Measurements from ENCODE around the gene SPTBN1. TPM values are rescaled to one million over a fixed set of nuclear protein-coding genes. Genes with fewer than 3 reads are reported as not detected.

Gene SPTBN1
- total RNA-seq, 1 donor from 2014 or later = 217 TPM

GRCh38 chr2:54434711-54435110 lies 21.4 kb upstream of the SPTBN1 start:
- H3K36me3 Mint-ChIP-seq (ENCODE audit: low read depth) = no peaks in the 10 kb centered on the region
- no peak for TF ChIP-seq CTCF (conservative IDR thresholded peaks at IDR 0.05)

GRCh38 chr2:54435325-54436226 lies 20.6 kb upstream of the SPTBN1 start:
- H3K4me1 Mint-ChIP-seq = no peaks in the 10 kb centered on the region
- TF ChIP-seq CTCF (conservative IDR thresholded peaks at IDR 0.05) = no peak
- no peak overlapping the region for H3K4me3 Mint-ChIP-seq
- DNase-seq (ENCODE audit: low read depth, low spot score) = no peak
- no peak overlapping the region for H3K27ac Mint-ChIP-seq (ENCODE audit: unreplicated experiment)
- H3K36me3 Mint-ChIP-seq (ENCODE audit: low read depth) = no peaks in the 10 kb centered on the region
- H3K9me3 Mint-ChIP-seq = no peaks in the 10 kb centered on the region
- no peaks in the 10 kb centered on the region for H3K27me3 Mint-ChIP-seq (ENCODE audit: low read depth)

More at GRCh38 chr2:54434711-54435110, 21.4 kb upstream of the SPTBN1 start:
- H3K9me3 Mint-ChIP-seq = peaks cover 2% of the 10 kb centered on the region
- H3K4me3 Mint-ChIP-seq = no peak overlapping the region
- no peak overlapping the region for H3K27ac Mint-ChIP-seq (ENCODE audit: unreplicated experiment)
- no peaks in the 10 kb centered on the region for H3K27me3 Mint-ChIP-seq (ENCODE audit: low read depth)
- H3K4me1 Mint-ChIP-seq = peaks cover 5% of the 10 kb centered on the region
- no peak for DNase-seq (ENCODE audit: low read depth, low spot score)

GRCh38 chr2:54437588-54437987 lies 18.5 kb upstream of the SPTBN1 start:
- Mint-ChIP-seq H3K36me3 (ENCODE audit: low read depth) (no peaks in the 10 kb centered on the region), H3K4me1 (no peaks in the 10 kb centered on the region), H3K9me3 (no peaks in the 10 kb centered on the region), H3K27me3 (ENCODE audit: low read depth) (no peaks in the 10 kb centered on the region), H3K27ac (ENCODE audit: unreplicated experiment) (no peak overlapping the region), H3K4me3 (no peak overlapping the region)
- DNase-seq (ENCODE audit: low read depth, low spot score) = no peak
- no peak for TF ChIP-seq CTCF (conservative IDR thresholded peaks at IDR 0.05)

GRCh38 chr2:54438271-54438670 lies 17.9 kb upstream of the SPTBN1 start:
- Mint-ChIP-seq H3K4me3 (no peak overlapping the region), H3K36me3 (ENCODE audit: low read depth) (no peaks in the 10 kb centered on the region), H3K27ac (ENCODE audit: unreplicated experiment) (no peak overlapping the region), H3K9me3 (no peaks in the 10 kb centered on the region), H3K27me3 (ENCODE audit: low read depth) (no peaks in the 10 kb centered on the region), H3K4me1 (no peaks in the 10 kb centered on the region)
- TF ChIP-seq CTCF (conservative IDR thresholded peaks at IDR 0.05) = no peak
- no peak for DNase-seq (ENCODE audit: low read depth, low spot score)

GRCh38 chr2:54439582-54439981 lies 16.5 kb upstream of the SPTBN1 start:
- Mint-ChIP-seq H3K9me3 (no peaks in the 10 kb centered on the region), H3K27me3 (ENCODE audit: low read depth) (no peaks in the 10 kb centered on the region), H3K4me1 (no peaks in the 10 kb centered on the region), H3K36me3 (ENCODE audit: low read depth) (no peaks in the 10 kb centered on the region), H3K4me3 (no peak overlapping the region), H3K27ac (ENCODE audit: unreplicated experiment) (no peak overlapping the region)
- no peak for TF ChIP-seq CTCF (conservative IDR thresholded peaks at IDR 0.05)
- no peak for DNase-seq (ENCODE audit: low read depth, low spot score)
